ENCODE data around the gene EIF4G3. TPM values are rescaled to one million over a fixed set of nuclear protein-coding genes. Genes with fewer than 3 reads are reported as not detected.

The EIF4G3 gene
- total RNA-seq, 1 experiment from 2014 or later, result 39.9 TPM

- Mint-ChIP-seq H3K27ac (ENCODE audit: unreplicated experiment) (no peak overlapping the region), H3K9me3 (ENCODE audit: low read depth, unreplicated experiment) (no peaks in the 10 kb centered on the region), H3K27me3 (ENCODE audit: unreplicated experiment) (no peaks in the 10 kb centered on the region), H3K36me3 (ENCODE audit: insufficient read depth, unreplicated experiment) (no peaks in the 10 kb centered on the region), H3K4me1 (ENCODE audit: low read depth, unreplicated experiment) (no peaks in the 10 kb centered on the region), H3K4me3 (ENCODE audit: low read depth, unreplicated experiment) (no peak overlapping the region)
- DNase-seq, result no peak
- CTCF ChIA-PET, result interaction anchor here (1.0 kb wide), 1 partner anchor 214 kb away, joined by 5 read pairs; no protein-coding TSS in a partner anchor
- no peak for TF ChIP-seq CTCF (IDR thresholded peaks at IDR 0.05; ENCODE audit: unreplicated experiment)
- BruUV-seq (replicated peaks), result no TSS peak
- intact Hi-C loops (cut with micrococcal nuclease; ENCODE audit: unreplicated experiment), result loop anchor here (5.0 kb wide), 1 partner anchor 215 kb away; no protein-coding TSS in a partner anchor
Measured at GRCh38 chr1:20981915-20982314, 194.8 kb downstream of the EIF4G3 start.

- CTCF ChIA-PET, result no interaction called here
- TF ChIP-seq CTCF (IDR thresholded peaks at IDR 0.05; ENCODE audit: unreplicated experiment), result no peak
- Mint-ChIP-seq H3K9me3 (ENCODE audit: low read depth, unreplicated experiment) (no peaks in the 10 kb centered on the region), H3K4me1 (ENCODE audit: low read depth, unreplicated experiment) (no peaks in the 10 kb centered on the region), H3K36me3 (ENCODE audit: insufficient read depth, unreplicated experiment) (no peaks in the 10 kb centered on the region), H3K27me3 (ENCODE audit: unreplicated experiment) (no peaks in the 10 kb centered on the region), H3K4me3 (ENCODE audit: low read depth, unreplicated experiment) (no peak overlapping the region), H3K27ac (ENCODE audit: unreplicated experiment) (no peak overlapping the region)
- intact Hi-C loops (cut with micrococcal nuclease; ENCODE audit: unreplicated experiment), result loop anchor here (5.0 kb wide), 1 partner anchor 217 kb away; no protein-coding TSS in a partner anchor
- no peak for DNase-seq
- no TSS peak for BruUV-seq (replicated peaks)
Measured at GRCh38 chr1:20980051-20980450, 196.6 kb downstream of the EIF4G3 start.

- DNase-seq, result no peak
- Mint-ChIP-seq H3K4me1 (ENCODE audit: low read depth, unreplicated experiment) (no peaks in the 10 kb centered on the region), H3K27me3 (ENCODE audit: unreplicated experiment) (no peaks in the 10 kb centered on the region), H3K27ac (ENCODE audit: unreplicated experiment) (no peak overlapping the region), H3K9me3 (ENCODE audit: low read depth, unreplicated experiment) (no peaks in the 10 kb centered on the region), H3K4me3 (ENCODE audit: low read depth, unreplicated experiment) (no peak overlapping the region), H3K36me3 (ENCODE audit: insufficient read depth, unreplicated experiment) (no peaks in the 10 kb centered on the region)
- TF ChIP-seq CTCF (IDR thresholded peaks at IDR 0.05; ENCODE audit: unreplicated experiment), result no peak
- intact Hi-C loops (cut with micrococcal nuclease; ENCODE audit: unreplicated experiment), result no loop called here
- BruUV-seq (replicated peaks), result no TSS peak
- CTCF ChIA-PET, result interaction anchor here (0.6 kb wide), 1 partner anchor 40 kb away, joined by 3 read pairs; no protein-coding TSS in a partner anchor
Measured at GRCh38 chr1:20978413-20978812, 198.3 kb downstream of the EIF4G3 start.

- intact Hi-C loops (cut with micrococcal nuclease; ENCODE audit: unreplicated experiment), result no loop called here
Measured at GRCh38 chr1:20975668-20976067, 201.0 kb downstream of the EIF4G3 start.

More at GRCh38 chr1:20975668-20976067, 201.0 kb downstream of the EIF4G3 start:
- Mint-ChIP-seq H3K27ac (ENCODE audit: unreplicated experiment) (no peak overlapping the region), H3K4me3 (ENCODE audit: low read depth, unreplicated experiment) (no peak overlapping the region), H3K9me3 (ENCODE audit: low read depth, unreplicated experiment) (no peaks in the 10 kb centered on the region), H3K27me3 (ENCODE audit: unreplicated experiment) (no peaks in the 10 kb centered on the region), H3K36me3 (ENCODE audit: insufficient read depth, unreplicated experiment) (no peaks in the 10 kb centered on the region), H3K4me1 (ENCODE audit: low read depth, unreplicated experiment) (no peaks in the 10 kb centered on the region)
- TF ChIP-seq CTCF (IDR thresholded peaks at IDR 0.05; ENCODE audit: unreplicated experiment), result no peak
- CTCF ChIA-PET, result interaction anchor here (0.6 kb wide), 1 partner anchor 85 kb away, joined by 4 read pairs; no protein-coding TSS in a partner anchor
- no TSS peak for BruUV-seq (replicated peaks)
- no peak for DNase-seq
